PC-9 (cell line): ENCODE results near the gene HSPB7. TPM values are rescaled to one million over a fixed set of nuclear protein-coding genes. Genes with fewer than 3 reads are reported as not detected.
"Not testable (repeated sequence)": the region's sequence is repeated elsewhere in the genome, so short reads cannot be mapped to it uniquely, and the experiment has no call there.

Source experiments
- BruUV-seq: library from RNA; stranded (reverse); fragments of 400-500 nt; replicated peaks from 2 replicates; lab custom pipeline; 2021; lab: Mats Ljungman, UMichigan
- CTCF ChIA-PET: fragments of 300-600 bp; sonication (Branson Sonifier 250); formaldehyde crosslinking; loops from one replicate; lab custom pipeline; 2022; ENCODE audit warnings: antibody characterized with exemption; lab: Charles Lee
- POLR2A ChIA-PET: fragments of 300-600 bp; sonication (Branson Sonifier 250); formaldehyde crosslinking; loops from one replicate; lab custom pipeline; 2022; ENCODE audit warnings: antibody characterized with exemption; ENCODE audit not compliant: unreplicated experiment; lab: Charles Lee
- DNase-seq, 2 experiments: peaks; one replicate each; pipeline versions ENCODE4 v3.0.0 to v3.0.0-alpha.2; 2015 to 2022; ENCODE audit warnings: mixed read lengths in 1 of 2
- H2AFZ ChIP-seq: fragments of 200-600 bp; sonication (generic); 2 replicates; pipeline ENCODE4 v1.8.1; 2017; ENCODE audit warnings: antibody characterized with exemption
- H3F3A ChIP-seq: fragments of 200-600 bp; sonication (generic); 2 replicates; pipeline ENCODE4 v1.8.1; 2017; ENCODE audit warnings: antibody characterized with exemption, mild to moderate bottlenecking, low read depth; ENCODE audit not compliant: insufficient read depth
- H3K27ac ChIP-seq: fragments of 200-600 bp; sonication (generic); 2 replicates; pipeline ENCODE4 v1.6.1; 2016; ENCODE audit warnings: mixed run types
- H3K27me3 ChIP-seq: fragments of 200-600 bp; sonication (generic); 2 replicates; pipeline ENCODE4 v1.6.1; 2016; ENCODE audit warnings: low read depth, mixed run types; ENCODE audit not compliant: insufficient read depth
- H3K36me3 ChIP-seq: fragments of 200-600 bp; sonication (generic); 2 replicates; pipeline ENCODE4 v1.6.1; 2016; ENCODE audit warnings: low read depth, mixed run types
- H3K4me1 ChIP-seq: fragments of 200-600 bp; sonication (generic); replicated peaks from 2 replicates; pipeline ENCODE4 v1.6.1; 2016; ENCODE audit warnings: mixed run types; ENCODE audit not compliant: insufficient read depth
- H3K4me2 ChIP-seq: fragments of 200-600 bp; sonication (generic); 2 replicates; pipeline ENCODE4 v1.6.1; 2017; ENCODE audit warnings: mixed run types
- H3K4me3 ChIP-seq: fragments of 200-600 bp; sonication (generic); 2 replicates; pipeline ENCODE4 v1.6.1; 2016; ENCODE audit warnings: mixed run types
- H3K79me2 ChIP-seq: fragments of 200-600 bp; sonication (generic); 2 replicates; pipeline ENCODE4 v1.6.1; 2017; ENCODE audit warnings: low read depth, mixed run types
- H3K9me2 ChIP-seq: fragments of 200-600 bp; sonication (generic); 2 replicates; pipeline ENCODE4 v1.8.1; 2017; ENCODE audit warnings: mild to moderate bottlenecking; ENCODE audit not compliant: insufficient read depth
- H3K9me3 ChIP-seq: fragments of 200-600 bp; sonication (generic); 2 replicates; pipeline ENCODE4 v1.8.1; 2016; ENCODE audit warnings: low read depth; ENCODE audit not compliant: insufficient read depth
- H4K20me1 ChIP-seq: fragments of 200-600 bp; sonication (generic); 2 replicates; pipeline ENCODE4 v1.8.1; 2017; ENCODE audit not compliant: insufficient read depth
- EZH2 ChIP-seq: fragments of 200-600 bp; sonication (generic); IDR thresholded peaks from 2 replicates; pipeline ENCODE4 v1.8.0; 2017; ENCODE audit warnings: antibody characterized with exemption, low read depth
- intact Hi-C: fragments of 100-400 bp; cut with micrococcal nuclease; formaldehyde crosslinking; loops from one replicate; pipeline ENCODE4 v1.10.0; 2022; ENCODE audit not compliant: unreplicated experiment
- total RNA-seq: library from RNA; stranded (reverse); gene quantifications from 2 replicates; pipeline ENCODE4 v1.2.3, GENCODE V29; 2021
- TF ChIP-seq, protein P1 (sequence below): fragments of 200-600 bp; sonication (generic); conservative IDR thresholded peaks from 2 replicates; pipeline ENCODE4 v1.6.1; 2017; ENCODE audit warnings: mixed run types, antibody characterized with exemption, mild to moderate bottlenecking, moderate library complexity

The HSPB7 gene
- total RNA-seq, 1 experiment from 2014 or later, result not detected

GRCh38 chr1:15981679-15982078, 36.2 kb downstream of the HSPB7 start:
- POLR2A ChIA-PET, result no interaction called here
- CTCF ChIA-PET, result no interaction called here
- Histone ChIP-seq H3K27ac (no peak overlapping the region), H3K9me3 (no peaks in the 10 kb centered on the region), H3K36me3 (no peaks in the 10 kb centered on the region), H3K9me2 (no peaks in the 10 kb centered on the region), H3F3A (no peaks in the 10 kb centered on the region), H3K4me2 (no peak overlapping the region), H3K27me3 (no peaks in the 10 kb centered on the region), H2AFZ (no peak overlapping the region), H3K4me1 (no peaks in the 10 kb centered on the region; the same call in none of the 2 replicates), H3K79me2 (no peaks in the 10 kb centered on the region), H4K20me1 (no peaks in the 10 kb centered on the region), H3K4me3 (no peak overlapping the region)
- no TSS peak for BruUV-seq
- intact Hi-C loops, result no loop called here
- DNase-seq, result no peak
- TF ChIP-seq, protein P1, sequence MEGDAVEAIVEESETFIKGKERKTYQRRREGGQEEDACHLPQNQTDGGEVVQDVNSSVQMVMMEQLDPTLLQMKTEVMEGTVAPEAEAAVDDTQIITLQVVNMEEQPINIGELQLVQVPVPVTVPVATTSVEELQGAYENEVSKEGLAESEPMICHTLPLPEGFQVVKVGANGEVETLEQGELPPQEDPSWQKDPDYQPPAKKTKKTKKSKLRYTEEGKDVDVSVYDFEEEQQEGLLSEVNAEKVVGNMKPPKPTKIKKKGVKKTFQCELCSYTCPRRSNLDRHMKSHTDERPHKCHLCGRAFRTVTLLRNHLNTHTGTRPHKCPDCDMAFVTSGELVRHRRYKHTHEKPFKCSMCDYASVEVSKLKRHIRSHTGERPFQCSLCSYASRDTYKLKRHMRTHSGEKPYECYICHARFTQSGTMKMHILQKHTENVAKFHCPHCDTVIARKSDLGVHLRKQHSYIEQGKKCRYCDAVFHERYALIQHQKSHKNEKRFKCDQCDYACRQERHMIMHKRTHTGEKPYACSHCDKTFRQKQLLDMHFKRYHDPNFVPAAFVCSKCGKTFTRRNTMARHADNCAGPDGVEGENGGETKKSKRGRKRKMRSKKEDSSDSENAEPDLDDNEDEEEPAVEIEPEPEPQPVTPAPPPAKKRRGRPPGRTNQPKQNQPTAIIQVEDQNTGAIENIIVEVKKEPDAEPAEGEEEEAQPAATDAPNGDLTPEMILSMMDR, result no peak
- TF ChIP-seq EZH2, result no peak

DNA sequence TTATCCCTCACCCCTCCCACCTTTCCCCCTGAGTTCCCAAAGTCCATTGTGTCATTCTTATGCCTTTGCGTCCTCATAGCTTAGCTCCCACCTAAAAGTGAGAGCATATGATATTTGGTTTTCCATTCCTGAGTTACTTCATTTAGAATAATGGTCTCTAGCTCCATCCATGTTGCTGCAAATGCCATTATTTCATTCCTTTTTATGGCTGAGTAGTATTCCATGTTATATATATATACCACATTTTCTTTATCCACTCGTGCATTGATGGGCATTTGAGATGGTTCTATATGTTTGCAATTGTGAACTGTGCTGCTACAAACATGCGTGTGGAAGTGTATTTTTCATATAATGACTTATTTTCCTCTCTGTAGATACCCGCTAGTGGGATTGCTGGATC, 39.9 kb downstream of the HSPB7 start:
- H4K20me1 ChIP-seq, DNase-seq, POLR2A ChIA-PET, H3K27ac ChIP-seq, H3K4me1 ChIP-seq, H3F3A ChIP-seq, BruUV-seq, intact Hi-C loops, H3K4me2 ChIP-seq, H3K9me3 ChIP-seq, H3K9me2 ChIP-seq, H3K4me3 ChIP-seq, H3K27me3 ChIP-seq, H3K36me3 ChIP-seq, H2AFZ ChIP-seq: not testable (repeated sequence)
- H3K79me2 ChIP-seq, result peaks cover 13% of the 10 kb centered on the region
- CTCF ChIA-PET, result interaction anchor here (0.7 kb wide), 1 partner anchor 52 kb away, joined by 15 read pairs; no protein-coding TSS in a partner anchor

DNA sequence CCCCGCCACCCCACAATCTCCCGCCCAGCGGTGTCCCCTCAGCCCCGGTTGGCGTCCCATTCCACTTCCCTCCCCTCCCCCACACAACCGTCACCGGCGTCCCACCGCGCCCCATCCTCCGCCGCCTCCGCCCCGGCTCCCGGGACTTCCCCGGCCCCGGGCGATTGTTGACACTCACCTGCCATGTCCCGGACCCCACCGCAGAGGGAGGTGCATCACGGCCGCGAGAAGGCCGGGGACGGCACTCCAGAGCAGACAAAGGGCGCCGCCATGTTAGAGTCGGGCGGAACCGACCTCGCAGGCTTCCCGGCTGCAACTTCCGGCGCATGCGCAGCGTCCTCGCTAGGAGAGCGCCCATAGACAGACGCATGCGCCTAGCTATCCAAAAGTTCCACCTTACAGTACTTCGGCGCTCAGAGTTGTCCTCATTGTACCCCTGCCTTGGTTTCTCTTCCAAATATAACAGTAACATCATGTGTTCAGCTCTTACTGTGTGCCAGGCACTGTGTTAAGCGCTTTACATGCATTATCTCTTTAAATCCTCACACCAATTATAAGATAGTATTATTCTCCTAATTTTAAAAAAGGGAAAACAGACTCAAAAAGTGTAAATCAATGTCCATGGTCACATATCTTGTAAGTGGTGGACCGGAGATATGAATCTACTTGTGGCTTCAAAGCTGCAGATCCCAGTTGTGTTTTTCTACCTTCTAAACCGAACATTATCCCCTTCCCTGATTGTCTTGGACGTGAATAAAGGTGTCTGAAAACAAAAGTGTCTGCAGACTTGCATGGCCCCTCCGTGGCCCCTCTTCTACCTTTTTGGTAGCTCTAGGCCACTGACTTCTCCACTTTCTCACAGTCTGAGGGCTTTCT, 41.8 kb downstream of the HSPB7 start, which contains the start of gene ZBTB17:
TSS of gene ZBTB17 (minus strand) at position 297 of the 876 bp plus-strand sequence. CDS start 27,606 bp downstream, outside the sequence.
- Histone ChIP-seq H3K9me2 (no peaks in the 10 kb centered on the region), H3K79me2 (peaks cover 13% of the 10 kb centered on the region), H3K9me3 (no peaks in the 10 kb centered on the region), H3K4me2 (peak within 1 kb of the TSS; percentile 93), H3K4me3 (peak within 1 kb of the TSS; percentile 97), H3K36me3 (no peaks in the 10 kb centered on the region), H3K4me1 (peaks cover 6% of the 10 kb centered on the region), H3K27me3 (no peaks in the 10 kb centered on the region), H4K20me1 (no peaks in the 10 kb centered on the region), H3K27ac (no peak within 1 kb of the TSS), H2AFZ (peak within 1 kb of the TSS; percentile 87), H3F3A (no peaks in the 10 kb centered on the region)
- POLR2A ChIA-PET, result interaction anchor here (0.6 kb wide), 1 partner anchor 20 kb away, joined by 6 read pairs; no protein-coding TSS in a partner anchor
- DNase-seq, result peak; percentile 70 to 89
- intact Hi-C loops, result no loop called here
- CTCF ChIA-PET, result no interaction called here
- BruUV-seq, result no TSS peak
- TF ChIP-seq, protein P1, result no peak
- TF ChIP-seq EZH2, result no peak
